ENCODE measurements around the gene MAN1A2.
"Not testable (repeated sequence)": the region's sequence is repeated elsewhere in the genome, so short reads cannot be mapped to it uniquely, and the experiment has no call there.

Gene MAN1A2

GRCh38 chr1:117367046-117368025 lies at the start of gene MAN1A2:
Gene MAN1A2 (plus strand): TSS chr1:117367449. CDS start chr1:117368184, 735 bp downstream.
- DNase-seq (ENCODE audit: low spot score), result peak; percentile 82

DNA sequence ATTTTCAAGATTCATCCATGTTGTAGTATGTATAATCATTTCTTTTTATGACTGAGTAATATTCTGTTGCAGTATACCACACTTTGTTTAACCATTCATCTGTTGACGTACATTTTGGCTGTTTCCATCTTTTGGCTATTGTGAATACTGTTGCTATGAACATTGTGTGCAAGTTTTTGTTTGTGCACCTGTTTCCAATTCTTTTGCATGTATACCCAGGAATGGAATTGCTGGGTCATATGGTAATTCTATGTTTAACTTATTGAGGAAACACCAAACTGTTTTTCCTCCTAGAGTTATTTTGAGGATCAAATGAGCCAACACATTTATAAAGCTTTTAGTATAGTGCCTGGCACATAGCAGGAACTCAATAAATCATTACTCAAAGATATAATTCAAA lies 49.2 kb upstream of the MAN1A2 start:
- no peak for DNase-seq (ENCODE audit: low spot score)

- DNase-seq (ENCODE audit: low spot score), result no peak
Observed at GRCh38 chr1:117318426-117318825, 48.8 kb upstream of the MAN1A2 start.

- DNase-seq (ENCODE audit: low spot score), result no peak
Observed at GRCh38 chr1:117320515-117320914, 46.7 kb upstream of the MAN1A2 start.

- DNase-seq (ENCODE audit: low spot score), result no peak
Observed at GRCh38 chr1:117321680-117322609, 45.3 kb upstream of the MAN1A2 start.

DNA sequence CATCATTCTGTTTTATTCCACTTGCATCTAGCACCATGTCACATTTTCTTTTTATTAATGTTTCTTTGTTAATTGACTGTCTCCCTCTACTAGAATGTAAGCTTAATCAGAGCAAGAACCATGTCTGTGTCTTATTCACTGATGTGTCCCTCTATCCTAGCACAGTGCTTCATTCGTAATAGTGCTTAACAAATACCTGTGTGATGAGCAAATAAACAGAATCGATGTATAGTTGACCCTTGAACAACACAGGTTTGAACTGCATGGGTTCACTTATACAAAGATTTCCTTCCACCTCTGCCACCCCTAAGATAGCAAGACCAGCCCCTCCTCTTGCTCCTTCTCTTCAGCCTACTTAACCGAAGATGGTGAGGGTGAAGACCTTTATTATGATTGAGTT lies 42.9 kb upstream of the MAN1A2 start:
- DNase-seq (ENCODE audit: low spot score), result no peak

DNA sequence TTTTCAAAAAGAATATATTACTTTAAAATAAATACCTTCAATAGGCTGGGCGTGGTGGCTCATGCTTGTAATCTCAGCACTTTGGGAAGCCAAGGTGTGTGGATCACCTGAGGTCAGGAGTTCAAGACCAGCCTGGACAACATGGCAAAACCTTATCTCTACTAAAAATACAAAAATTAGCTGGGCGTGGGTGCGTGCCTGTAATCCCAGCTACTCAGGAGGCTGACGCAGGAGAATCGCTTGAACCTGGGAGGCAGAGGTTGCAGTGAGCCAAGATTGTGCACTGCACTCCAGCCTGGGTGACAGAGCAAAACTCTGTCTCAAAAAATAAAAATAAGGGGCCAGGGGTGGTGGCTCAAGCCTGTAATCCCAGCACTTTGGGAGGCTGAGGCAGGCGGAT lies 41.2 kb upstream of the MAN1A2 start:
- DNase-seq (ENCODE audit: low spot score), result not testable (repeated sequence)

- no peak for DNase-seq (ENCODE audit: low spot score)
Observed at GRCh38 chr1:117327011-117327410, 40.2 kb upstream of the MAN1A2 start.

DNA sequence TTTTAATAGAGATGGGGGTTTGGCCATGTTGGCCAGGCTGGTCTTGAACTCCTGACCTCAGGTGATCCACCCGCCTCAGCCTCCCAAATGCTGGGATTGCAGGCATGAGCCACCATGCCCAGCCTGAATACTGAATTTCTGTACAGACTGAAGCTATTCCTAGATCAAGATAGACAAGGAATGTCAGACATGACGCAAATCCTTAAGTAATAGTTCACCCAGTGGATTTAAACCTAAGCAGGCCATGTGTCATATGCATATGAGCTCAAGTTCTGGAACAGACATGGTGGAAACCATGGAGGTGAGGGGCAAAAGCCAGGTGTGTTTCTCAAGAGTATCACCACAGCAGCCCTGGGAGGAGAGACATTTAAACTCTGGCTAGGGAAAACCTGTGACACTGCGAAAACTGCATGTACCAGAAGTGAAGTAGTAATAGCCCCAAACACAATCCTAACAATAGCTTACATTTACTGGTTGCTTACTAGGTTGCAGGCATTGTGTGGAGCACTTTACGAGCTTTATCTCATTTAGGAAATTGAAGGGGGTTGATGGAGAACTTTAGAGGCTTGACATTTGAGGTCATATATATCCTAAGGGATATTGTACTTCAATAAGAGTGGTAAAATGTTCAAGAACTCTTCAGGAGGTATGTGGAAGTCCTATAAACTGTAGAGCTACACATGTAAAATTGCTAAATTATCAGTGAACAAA lies 31.7 kb upstream of the MAN1A2 start:
- no peak for DNase-seq (ENCODE audit: low spot score)

DNA sequence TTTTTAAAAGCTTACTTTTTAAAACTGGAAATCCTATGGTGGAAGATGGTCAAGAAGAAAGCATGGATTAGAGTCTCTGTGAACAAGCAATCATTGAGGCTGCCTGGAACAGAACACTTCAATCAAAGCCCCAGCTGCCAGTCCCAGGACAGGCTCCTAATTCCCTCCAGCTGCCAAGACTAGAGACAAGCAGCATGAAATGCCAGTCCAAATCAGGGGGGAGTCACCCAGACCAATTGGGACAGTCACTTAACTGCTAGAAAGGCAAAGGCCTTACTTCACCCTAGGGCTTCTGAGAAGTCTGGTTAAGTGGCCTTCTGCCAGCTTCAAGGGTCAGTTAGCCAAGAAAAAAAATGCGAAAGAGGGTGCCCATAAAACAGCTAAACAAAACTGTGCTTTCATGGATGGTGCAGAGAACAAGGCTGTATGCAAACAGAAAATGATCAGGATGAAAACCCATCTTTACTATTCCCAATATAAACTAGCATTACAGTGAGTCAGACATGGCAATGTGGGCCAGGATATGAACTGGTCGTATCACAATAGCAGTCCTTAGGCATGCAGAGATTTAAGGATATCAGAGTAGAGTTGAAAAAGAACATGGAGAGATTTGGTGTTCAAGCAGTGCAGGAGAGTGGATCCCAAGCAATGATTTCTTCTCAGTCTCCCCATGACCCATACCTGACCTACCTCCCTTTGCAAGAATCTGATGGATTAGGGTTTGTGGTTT lies 31.0 kb upstream of the MAN1A2 start:
- no peak for DNase-seq (ENCODE audit: low spot score)

DNA sequence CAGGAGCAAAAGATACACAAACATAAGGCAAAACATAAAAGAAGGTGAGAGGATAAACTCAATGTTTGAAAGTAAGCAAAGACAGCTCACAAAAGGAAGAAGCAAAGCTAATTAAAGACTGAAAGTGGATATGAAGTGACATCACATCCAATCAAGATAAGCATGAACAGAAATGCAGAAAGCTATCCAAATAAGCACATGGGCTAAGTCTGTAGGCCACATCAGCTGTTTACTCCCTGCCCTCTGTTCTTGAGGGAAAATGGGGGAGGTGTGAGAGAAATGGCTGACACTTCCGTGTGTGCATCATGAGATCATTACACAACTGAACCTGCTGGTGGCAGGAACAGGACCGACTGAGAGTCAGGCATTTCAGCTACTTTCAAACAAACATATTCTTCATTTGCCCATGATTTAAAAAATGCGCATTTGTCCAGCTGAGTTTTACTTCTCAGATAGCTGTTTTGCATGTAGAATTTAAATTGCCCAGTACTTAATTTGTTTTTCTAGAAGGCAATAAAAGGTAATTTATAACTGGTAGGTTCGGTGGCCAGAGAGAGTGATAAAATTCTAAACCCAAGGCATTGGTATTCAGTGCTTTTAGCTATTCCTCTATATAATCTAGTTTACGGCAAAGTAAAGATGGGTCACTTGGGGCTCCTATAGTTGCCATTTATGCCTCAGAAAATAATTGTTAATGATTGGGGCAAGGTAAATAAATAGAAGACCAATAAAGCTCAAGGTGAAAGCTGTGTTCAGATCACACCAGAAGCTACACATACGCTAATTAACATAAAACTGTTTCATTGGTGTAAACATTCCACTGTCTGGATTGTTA lies 27.2 kb upstream of the MAN1A2 start:
- no peak for DNase-seq (ENCODE audit: low spot score)

DNA sequence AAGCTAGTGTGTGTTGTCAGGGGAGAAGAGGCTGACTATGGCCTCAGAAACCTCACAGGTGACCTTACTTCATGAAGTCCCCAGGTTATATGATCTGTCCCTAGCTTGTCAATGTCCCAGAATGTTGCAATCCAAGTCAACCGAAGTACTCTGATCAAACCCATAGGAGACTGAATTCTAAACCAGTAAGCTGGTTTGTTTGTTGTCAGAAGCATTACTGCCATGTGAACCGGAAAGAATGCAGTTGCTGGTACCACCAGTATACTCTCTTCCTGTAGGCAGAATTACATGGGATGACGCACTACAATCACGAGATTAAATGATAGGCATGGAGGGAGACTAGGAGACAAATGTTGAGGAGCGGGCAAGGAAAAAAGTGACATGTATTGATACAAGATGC lies 26.1 kb upstream of the MAN1A2 start:
- DNase-seq (ENCODE audit: low spot score), result no peak

- no peak for DNase-seq (ENCODE audit: low spot score)
Observed at GRCh38 chr1:117342397-117342796, 24.9 kb upstream of the MAN1A2 start.

GRCh38 chr1:117346206-117346928 lies 20.9 kb upstream of the MAN1A2 start:
- DNase-seq (ENCODE audit: low spot score), result no peak

GRCh38 chr1:117347907-117348306 lies 19.3 kb upstream of the MAN1A2 start:
- no peak for DNase-seq (ENCODE audit: low spot score)

DNA sequence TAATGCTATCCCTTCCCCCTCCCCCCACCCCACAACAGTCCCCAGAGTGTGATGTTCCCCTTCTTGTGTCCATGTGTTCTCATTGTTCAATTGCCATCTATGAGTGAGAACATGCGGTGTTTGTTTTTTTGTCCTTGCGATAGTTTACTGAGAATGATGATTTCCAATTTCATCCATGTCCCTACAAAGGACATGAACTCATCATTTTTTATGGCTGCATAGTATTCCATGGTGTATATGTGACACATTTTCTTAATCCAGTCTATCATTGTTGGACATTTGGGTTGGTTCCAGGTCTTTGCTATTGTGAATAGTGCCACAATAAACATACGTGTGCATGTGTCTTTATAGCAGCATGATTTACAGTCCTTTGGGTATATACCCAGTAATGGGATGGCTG lies 14.6 kb upstream of the MAN1A2 start:
- not testable (repeated sequence) for DNase-seq (ENCODE audit: low spot score)

DNA sequence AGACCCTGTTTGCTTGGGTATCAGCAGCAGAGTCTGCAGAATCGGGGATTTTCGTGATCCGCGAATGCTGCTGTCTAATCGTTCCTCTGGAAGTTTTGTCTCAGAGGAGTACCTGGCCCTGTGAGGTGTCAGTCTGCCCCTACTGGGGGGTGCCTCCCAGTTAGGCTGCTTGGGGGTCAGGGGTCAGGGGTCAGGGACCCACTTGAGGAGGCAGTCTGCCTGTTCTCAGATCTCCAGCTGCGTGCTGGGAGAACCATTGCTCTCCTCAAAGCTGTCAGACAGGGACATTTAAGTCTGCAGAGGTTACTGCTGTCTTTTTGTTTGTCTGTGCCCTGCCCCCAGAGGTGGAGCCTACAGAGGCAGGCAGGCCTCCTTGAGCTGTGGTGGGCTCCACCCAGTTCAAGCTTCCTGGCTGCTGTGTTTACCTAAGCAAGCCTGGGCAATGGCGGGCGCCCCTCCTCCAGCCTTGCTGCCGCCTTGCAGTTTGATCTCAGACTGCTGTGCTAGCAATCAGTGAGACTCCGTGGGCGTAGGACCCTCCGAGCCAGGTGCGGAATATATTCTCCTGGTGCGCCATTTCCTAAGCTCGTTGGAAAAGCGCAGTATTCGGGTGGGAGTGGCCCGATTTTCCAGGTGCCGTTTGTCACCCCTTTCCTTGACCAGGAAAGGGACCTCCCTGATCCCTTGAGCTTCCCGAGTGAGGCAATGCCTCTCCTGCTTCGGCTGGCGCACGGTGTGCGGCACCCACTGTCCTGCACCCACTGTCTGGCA lies 9.2 kb upstream of the MAN1A2 start:
- not testable (repeated sequence) for DNase-seq (ENCODE audit: low spot score)

DNA sequence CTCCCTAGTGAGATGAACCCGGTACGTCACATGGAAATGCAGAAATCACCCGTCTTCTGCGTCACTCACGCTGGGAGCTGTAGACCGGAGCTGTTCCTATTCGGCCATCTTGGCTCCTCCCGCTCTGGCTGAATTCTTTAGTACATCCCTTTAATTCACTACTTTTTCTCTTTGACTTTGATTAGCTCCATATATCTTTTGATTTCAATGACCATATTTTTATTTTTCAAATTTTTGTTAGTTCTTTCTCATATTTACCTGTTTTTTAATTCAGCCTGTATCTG lies 8.7 kb upstream of the MAN1A2 start:
- DNase-seq (ENCODE audit: low spot score), result not testable (repeated sequence)
